Fibroblast of peridontal ligament (primary cell): ENCODE data around the gene SETD3.

Source experiments
- DNase-seq: peaks from one replicate; pipeline ENCODE4 v3.0.0-alpha.2; 2010; ENCODE audit errors: extremely low read depth

The SETD3 gene

DNA sequence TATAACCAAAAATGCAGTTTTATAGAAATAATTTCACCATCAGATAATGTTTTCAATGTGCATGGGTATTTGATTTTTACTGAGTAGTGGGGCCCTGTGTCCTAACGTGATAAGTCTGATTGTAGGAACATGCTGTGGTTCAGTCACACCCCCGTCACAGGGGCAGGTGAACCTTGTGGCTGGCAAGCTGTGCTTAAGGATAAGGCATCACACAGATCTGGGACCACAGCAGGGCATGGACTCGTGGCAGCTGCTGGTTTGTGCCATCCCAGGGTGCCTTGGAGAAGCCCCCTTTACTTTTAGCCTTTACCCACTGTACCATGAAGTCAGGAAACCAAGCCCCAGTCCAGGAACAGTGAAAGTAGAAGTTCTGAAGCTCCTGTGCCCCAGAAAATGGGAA, 17.2 kb upstream of the SETD3 start:
- DNase-seq, result no peak

DNA sequence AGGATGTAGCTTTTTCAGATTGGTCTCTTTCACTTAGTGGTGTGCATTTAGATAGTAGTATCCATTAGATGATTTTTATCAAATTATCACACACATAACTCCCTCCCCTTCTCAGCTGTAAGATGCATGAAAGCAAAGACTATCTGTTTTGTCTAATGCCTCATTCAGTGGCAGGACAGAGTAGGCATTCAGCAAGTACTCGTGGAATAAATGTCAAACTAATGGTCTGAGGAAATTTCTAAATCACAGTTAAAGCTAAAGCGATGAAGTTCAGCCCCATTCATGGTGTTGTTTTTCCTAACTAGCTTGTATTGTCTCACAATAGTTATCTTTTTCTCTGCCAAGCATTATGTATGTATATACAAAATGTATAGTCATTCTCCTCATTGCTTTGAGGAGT, 16.7 kb upstream of the SETD3 start:
- no peak for DNase-seq

DNA sequence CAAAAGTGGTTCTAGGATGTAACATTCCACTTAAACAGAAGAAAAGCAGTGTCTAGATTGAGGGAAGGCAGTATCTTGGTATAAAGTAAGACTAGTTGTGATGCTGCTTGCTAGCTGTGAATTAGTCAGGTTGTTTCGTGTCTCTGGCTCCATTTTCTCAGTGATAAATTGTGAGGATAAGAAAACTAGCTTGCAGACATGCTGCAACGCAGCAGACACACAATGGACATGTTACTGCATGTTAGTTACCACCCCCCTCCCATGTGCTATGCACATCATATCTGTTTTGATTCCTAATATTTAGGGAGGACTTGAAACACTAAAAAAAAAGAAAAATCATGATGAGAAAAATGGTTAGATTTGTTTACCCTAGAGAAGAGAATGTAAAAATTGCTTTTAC, 3.4 kb upstream of the SETD3 start:
- no peak for DNase-seq

DNA sequence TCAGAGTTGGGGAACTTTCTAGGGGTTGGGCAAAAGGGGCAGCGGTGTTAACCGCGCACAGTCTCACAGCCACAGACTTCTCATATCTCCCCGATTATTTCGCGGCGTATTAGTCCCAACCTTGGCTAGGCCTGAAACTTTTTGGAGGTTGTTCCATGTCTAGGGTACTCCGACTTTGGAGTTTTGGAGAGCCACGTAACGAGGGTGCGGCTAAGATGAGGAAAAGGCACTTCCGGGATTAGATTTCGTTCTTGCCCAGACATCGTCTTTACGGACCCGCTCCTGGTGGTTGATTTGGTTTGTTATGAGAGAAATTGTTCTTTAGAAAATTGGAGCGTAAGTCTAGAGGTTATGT, 1.1 kb upstream of the SETD3 start:
- DNase-seq, result peak; percentile 52

DNA sequence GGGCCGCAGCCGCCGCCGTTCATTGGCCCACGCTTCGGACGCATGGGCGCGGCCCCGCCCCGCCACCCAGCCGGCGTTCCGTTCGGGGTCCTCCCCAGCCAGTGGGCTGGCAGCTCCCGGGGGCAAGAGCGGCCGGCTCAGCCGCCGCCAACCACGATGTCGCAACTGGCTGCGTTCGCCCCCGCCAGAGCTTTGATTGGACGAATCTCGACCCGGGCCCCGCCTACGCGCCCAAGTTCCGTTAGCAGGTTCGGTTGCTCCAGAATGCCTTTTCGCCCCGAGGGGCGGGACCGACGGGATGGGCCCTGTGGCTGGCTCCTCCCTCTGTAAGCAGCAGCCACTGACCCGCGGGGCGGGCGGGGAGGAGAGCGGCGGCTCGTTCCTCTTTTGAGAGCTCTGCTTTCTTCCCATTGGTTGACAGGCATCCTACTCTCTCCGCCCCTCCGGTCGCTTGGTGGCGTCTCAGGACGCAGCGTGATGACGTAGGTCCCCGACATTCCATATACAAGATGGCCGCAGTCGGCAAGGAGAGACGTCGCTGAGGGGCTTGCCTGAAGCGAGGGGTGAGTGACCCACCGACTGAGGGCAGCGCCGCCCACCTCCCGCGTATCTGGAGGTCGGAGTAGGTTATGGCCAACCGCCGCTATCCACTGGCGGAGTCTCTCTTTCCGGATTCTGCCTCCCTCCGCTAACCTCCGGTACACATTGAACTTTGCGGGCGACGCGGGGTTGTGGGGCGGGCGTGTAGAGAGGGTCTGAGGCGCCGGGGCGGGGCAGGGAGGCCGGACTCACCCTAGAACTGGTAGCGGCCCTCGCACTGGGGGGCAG, 472 bp upstream of the SETD3 start, which contains the start of gene CCNK:
TSS of gene CCNK (plus strand) at position 493 of the 828 bp plus-strand sequence. CDS start 11,269 bp downstream, outside the sequence.
- peak; percentile 99 for DNase-seq

DNA sequence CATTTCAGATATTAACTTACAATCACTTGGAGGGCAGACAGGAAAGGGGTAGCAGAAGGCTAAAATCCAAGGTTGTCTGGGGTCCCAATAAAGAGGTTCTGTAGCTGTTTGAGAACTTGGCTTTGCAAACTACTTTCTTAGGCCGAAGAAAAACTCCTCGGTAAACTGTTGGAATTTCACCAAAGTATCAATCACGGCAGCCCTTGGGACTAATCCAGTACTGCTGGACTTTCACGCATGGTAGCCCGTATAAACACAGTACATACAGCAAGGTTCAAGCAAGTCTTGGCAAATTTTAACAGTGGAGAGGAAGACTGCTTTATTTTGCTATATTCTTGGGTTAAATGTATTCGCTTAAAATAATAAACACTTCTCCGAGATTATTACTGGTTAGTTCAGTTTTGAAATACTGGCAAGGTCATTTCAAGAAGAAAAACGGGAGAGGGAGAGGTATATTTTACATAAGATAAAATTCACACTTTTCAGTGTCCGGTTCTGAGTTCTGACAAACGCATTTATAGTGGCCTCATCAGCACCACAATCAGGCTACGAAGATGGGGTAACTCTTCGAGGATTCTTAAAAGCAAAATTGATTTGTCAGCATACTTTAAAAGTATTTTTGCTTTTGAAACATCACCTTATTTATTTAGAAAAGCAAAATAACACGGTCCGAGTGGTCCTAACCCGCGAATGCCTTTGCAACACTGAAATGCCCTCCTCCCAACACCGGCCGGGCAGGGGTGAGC, 1.3 kb downstream of the SETD3 start:
- DNase-seq, result peak; percentile 40

DNA sequence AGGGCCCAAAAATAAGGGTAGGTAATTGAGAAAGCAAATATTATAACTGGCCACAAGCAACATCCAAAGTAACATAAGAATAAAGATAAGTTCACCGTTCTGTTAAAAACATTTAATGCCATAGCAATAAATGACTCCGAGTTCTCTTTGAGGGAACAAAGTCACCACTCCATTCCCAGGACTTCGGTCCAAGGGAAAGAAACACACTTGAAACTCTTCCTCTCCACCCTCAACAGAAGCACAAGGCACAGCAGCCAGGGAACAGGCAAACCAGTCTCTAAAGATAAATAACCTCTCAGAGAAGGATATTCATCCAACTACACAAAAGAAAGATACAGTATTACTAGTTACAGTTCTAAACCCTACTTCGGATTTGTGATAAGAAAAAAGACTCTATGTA, 2.5 kb downstream of the SETD3 start:
- DNase-seq, result no peak

DNA sequence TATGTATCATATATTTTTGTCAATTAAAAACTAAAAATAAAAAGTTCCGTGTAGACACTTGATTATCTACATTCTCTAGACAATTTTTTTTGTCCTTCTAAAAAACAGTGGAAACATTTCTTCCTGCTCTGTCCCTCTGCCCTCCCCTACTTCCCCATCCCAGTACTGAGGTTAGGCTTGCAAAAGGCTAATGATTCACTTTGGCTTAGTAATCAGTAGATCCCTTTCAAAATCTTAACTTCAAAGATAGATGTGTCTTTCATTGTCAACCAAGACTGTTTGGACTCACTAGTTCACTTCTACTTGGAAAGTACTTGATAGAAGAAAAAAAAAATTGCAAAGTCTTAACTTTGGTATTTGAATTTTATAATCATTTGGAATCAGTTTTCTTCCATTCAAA, 3.8 kb downstream of the SETD3 start:
- DNase-seq, result peak; percentile 34

DNA sequence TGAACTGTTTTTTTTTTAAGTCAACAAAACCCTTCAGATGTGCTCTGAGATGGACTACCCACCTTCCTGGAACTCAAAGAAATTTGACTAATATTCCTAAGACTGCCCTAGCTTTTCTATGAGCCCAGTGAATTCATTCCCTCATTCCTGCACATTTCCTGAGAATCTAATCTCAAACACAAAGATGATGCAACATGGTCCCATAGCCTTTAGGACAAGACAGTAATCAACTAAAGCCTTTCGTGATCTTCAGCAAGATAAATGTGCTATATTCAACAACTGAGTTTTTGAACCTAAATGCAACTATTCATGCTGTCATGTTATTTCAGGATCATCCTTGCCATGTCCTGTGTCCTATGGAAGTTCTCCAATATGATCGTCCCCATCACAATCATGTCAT, 5.0 kb downstream of the SETD3 start:
- DNase-seq, result no peak

DNA sequence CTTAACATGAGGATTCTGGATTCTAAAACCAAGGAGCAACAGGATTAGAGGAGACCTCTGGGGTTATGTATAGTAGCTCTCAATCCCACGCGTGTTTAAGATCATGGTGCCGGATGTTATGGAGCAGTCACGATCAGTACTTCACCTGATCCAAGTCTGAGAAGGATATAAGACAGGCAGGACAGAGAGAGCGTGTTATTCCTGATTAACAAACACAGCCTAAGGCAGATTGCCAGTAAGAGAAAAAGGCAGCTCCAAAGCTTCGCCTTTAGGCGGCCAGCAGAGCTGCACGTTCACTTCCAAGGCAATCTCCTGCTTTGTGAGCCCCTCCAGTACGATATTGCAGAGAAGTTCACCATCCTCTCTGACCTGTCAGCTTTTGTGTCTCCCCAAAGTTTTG, 5.5 kb downstream of the SETD3 start:
- no peak for DNase-seq

DNA sequence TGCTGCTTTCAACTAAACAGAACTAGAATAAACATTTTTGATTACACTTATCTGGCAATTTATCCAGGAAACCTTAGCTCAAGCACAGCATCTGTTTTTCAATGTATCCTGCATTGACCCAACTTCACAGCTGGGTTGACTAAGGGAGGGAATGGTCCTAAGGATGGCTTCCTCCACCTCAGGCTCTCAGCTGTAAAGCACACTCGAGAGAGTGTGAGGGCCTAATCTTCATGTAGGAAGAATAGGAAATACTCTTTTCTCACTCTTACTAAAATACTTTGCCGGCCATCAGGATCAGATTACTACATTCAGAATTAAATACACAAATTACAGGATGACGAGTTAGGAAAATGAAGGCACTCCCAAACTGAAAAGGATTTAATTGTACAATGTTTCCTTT, 7.2 kb downstream of the SETD3 start:
- DNase-seq, result peak; percentile 29

DNA sequence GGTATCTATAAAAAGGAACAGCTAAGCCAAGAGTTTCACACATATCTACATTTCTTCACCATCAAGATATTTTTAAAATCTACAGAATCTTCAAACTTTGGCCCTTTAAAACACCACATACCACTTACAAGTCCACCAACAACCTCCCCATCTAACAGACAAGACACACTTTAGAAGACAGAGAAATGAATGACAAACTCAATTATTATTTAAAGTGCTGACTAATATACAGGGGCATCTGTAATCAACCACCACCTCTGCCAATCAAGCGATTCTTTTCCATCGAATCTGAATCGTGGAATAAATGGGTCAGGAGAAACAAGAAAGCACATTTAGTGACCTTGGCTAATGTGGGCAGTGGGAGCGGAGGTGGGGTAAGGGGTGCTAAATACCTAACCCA, 7.7 kb downstream of the SETD3 start:
- DNase-seq, result peak; percentile 4

DNA sequence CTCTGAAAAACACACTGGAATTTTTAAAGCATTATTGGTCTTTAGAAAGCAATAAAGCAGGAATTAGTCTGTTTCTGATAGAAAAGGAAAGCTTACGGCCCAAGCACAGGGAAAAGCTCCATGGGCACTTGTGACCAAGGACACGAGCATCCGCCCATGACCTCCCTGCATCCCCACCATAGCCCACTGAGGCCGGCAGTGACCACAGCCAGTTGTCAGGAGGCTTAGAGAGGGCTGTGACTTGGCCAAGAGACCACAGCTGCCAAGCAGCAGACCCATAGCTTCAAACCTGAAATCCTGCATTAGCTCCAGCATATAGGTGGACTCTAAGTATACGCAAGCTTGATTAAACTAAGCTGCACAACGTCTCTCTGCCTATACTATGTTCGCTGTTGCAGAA, 8.9 kb downstream of the SETD3 start:
- no peak for DNase-seq

DNA sequence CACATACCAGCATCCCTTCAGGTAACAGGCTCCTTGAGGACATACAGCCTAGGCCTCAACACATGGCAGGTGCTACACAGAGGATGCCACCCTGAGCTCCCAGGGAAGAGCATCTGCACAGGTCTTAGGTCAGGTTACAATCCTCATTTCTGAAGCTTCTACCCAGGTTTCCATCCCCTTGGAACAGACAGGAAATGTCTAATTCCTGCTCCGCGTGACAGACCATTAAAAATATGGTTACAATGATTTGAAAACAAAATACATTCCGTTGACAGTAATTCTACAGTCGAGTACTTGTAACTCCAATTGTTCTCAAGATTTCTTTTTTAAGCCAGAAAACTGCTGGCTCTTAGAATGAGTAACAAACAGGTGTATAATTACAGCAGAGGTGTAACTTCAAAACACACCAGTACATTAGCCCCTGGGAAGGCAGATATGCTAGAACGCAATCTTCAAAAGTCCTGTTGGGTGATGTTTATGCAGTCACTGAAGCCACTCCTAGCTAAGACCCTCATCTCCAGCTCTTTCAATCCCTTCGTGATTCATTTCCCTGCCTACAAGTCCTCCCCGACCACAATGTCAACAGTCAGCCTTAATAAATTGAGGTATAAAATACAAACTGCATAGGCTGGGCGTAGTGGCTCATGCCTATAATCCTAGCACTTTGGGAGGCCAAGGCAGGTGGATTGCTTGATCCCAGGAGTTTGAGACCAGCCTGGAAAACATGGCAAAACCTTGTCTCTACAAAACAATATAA, 11.6 kb downstream of the SETD3 start:
- DNase-seq, result no peak

DNA sequence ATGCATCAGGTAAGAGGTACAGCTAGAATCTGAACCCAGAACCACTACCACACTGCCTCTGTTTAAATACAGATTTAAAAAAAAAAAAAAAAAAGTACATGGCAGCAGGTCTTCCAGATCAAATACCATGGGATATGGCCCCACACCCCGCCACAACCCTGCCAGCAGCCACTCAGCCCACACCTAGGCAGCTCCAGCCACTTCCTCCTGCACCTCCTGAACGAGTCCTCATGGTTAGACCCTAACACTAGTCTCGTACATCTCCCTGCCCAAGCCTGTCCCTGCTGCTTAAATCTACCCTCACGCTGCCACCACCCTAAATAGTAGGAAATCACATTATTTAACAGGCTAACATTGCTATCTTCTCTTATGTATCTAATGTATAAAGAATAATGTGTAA, 12.6 kb downstream of the SETD3 start:
- DNase-seq, result no peak

DNA sequence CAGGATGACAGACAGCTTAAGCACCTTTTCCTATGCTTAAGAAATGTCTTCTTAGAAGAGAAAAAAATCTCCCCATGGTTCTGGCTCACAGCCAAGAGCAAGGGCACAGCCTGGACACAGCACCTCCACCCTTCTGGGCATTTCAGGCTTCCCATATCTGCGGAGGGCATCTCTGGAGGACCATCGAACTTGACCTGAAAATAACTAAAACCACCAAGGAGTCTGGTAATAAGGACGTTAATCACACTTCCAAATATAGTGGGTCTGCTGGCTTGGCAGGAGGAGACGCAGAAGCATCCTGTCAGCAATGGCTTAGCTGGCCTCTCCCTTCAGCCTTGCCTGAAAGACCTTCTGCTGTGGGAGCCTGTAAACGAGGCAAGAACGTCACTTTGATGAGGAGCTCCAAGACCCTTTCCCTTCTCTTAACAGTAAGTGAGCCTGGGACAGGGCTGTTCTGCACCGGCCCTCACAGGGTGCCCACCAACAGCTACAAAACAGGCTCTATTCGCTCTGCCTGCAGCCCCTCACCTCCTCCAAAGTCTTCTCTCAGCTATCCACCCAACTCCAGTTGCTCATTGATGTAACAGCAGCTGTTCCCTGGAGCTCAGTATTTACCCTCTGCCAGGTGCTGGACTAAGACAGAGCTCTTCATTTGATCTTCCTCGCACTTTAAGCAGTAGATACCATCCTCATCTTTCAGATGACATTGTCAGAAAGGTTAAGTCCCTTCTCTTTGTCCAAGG, 13.2 kb downstream of the SETD3 start:
- DNase-seq, result no peak

DNA sequence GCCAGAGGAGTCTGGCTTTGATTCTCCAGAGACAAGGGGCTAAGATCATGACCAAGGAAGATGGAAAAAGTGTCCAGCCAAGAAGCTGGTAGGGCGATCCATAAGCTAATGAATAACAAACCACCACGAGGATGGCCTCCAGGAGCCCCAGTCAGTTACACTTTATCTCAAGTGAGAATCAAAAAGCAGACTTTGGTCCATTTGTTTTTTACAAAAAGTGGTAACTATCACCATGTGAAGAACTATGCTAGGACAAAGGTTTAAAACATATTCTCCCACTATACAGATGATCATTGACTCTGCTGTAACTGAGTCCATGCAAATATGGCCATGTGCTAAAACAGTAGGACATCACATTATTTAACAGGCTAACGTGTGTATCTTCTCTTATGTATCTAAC, 13.9 kb downstream of the SETD3 start:
- DNase-seq, result no peak

DNA sequence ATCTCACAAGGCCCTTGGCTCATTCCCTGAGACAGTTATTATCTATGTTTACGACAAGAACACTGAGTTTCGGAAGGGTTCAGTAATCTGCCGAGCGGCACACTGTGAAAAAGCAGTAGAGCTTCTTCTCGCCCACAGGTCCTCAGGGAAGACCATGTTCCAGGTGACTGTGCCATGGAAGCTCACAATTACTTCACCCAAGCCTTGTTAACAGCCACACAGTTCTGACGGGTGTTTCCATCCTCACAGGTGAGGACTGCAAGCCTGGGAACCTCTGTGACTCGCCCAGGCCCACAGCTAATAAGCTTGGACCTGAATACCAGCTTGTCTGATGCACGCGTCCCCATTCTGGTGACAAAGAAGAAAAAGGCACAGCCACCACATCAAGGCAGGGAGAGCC, 15.4 kb downstream of the SETD3 start:
- no peak for DNase-seq

DNA sequence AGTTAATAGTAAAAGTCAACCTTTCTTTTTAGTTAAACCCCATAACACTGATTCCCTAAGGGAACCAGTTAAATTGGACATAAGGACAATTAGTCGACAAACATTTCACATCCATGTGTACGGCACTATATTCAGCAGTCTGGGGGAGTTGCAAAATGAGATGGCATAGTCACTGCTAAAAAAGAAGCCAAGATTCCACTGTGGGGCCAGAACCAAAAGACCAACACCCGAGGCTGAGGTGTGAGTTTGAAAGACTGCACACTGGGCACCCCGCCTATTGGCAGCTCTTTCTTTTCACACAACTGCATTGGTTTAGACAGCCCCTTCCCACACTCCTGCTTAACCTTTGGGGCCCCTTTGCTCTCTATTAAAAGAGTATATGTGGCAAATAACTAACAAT, 16.7 kb downstream of the SETD3 start:
- DNase-seq, result no peak

DNA sequence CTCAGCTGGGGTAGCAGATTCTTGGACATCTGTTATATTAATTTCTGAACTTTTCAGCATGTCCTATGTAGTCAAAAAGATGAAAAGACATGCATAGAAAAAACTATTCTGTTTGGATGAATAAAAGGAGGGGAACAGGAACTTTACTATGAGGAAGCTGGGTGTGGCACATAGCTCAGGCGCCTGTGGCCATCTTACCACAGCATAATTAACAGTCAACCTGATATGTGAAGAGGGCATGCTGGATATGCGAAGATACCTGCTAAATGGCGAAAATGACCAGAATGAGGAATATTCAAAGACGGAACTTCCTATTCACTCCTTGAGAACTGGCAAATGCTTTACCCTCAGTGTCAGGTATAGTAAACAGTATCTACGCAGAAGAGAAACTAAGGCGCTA, 18.4 kb downstream of the SETD3 start:
- DNase-seq, result no peak

DNA sequence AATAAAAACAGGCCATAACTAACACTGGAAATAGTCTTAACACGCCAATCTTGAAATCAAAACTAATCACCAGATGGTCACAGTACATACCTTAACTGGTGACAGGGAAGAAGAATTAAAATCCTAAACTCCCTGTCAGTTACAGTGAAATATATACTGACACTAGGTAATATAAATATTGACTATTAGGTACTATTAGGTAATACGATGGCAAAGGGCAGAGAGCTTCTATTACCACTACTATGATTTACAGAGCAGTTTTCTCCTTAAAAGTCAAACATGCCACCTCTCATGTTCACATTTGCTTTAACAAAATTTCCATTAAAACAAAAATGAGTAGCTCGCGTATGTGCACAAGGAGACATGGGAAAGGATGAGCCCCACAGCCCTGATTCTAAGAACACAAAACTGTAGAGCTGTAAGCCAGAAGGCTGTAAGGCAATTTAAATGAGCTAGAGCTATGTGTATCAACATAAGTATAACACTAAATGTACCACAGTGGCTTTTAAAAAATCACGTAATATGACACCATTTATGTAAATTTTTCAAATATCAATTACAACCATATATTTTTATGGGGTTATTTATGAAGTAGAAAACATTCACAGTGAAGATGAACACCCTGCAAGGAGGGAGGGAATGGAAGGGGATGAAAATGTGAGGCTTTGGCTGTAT, 19.1 kb downstream of the SETD3 start:
- DNase-seq, result no peak
